Measurements from ENCODE around the gene NDUFB7. TPM values are rescaled to one million over a fixed set of nuclear protein-coding genes. Genes with fewer than 3 reads are reported as not detected.

NDUFB7 gene
- polyA plus RNA-seq, 1 of the 3 experiments (the other 2 are of a cell fraction) = 465 TPM

GRCh38 chr19:14571695-14572490 is at the start of gene NDUFB7 (continued):
- peak; percentile 26; the same call in 1 of the 2 replicates for TF ChIP-seq SMC3 (IDR thresholded peaks at IDR 0.05; ENCODE audit: low read depth, low read length)
- peak; percentile 83 for TF ChIP-seq TAF1 (IDR thresholded peaks at IDR 0.05; ENCODE audit: borderline replicate concordance, low read depth, low read length)
- no peak for TF ChIP-seq RAD21 (IDR thresholded peaks at IDR 0.05; ENCODE audit: low read length)
- peak; percentile 98 for TF ChIP-seq GABPA (IDR thresholded peaks at IDR 0.05; ENCODE audit: low read depth)
- peak; percentile 61; the same call in 1 of the 2 replicates for TF ChIP-seq YY1 (IDR thresholded peaks at IDR 0.05; ENCODE audit: low read depth)
- 0 out of 2 replicates have a peak, but pooled peaks have one; percentile 29 for TF ChIP-seq PBX3 (IDR thresholded peaks at IDR 0.05)
- no peak for TF ChIP-seq RXRA (IDR thresholded peaks at IDR 0.05; ENCODE audit: borderline replicate concordance, low read depth)
- TF ChIP-seq CHD2 (IDR thresholded peaks at IDR 0.05; ENCODE audit: low read length, partially characterized antibody) = peak; percentile 91
- TF ChIP-seq EP300 (IDR thresholded peaks at IDR 0.05; ENCODE audit: borderline replicate concordance in 1 of 2, low read depth in 1 of 2, low read length in 1 of 2) = peak in 1 of 2 experiments; percentile 37; a peak in 3 of 4 replicates
- TF ChIP-seq MXI1 (IDR thresholded peaks at IDR 0.05; ENCODE audit: low read depth, low read length) = no peak
- TF ChIP-seq FOXJ3 (CRISPR knock-in tag; IDR thresholded peaks at IDR 0.05) = no peak
- TF ChIP-seq MAX (IDR thresholded peaks at IDR 0.05; ENCODE audit: low read depth) = peak; percentile 88
- TF ChIP-seq JUND (IDR thresholded peaks at IDR 0.05) = no peak

GRCh38 chr19:14619404-14619803 is 47.5 kb upstream of the NDUFB7 start:
- POLR2A ChIA-PET = no interaction called here
- no peaks in the 10 kb centered on the region for H4K20me1 ChIP-seq (ENCODE audit: insufficient read depth)
- DNase-seq = no peak
- no peaks in the 10 kb centered on the region for H3F3A ChIP-seq (replicated peaks; ENCODE audit: insufficient read depth)
- H3K4me2 ChIP-seq = no peak overlapping the region
- H3K9ac ChIP-seq = no peak overlapping the region
- TF ChIP-seq CTCF (IDR thresholded peaks at IDR 0.05) = no peak
- TF ChIP-seq USF2 (IDR thresholded peaks at IDR 0.05; ENCODE audit: borderline replicate concordance, low read depth, low read length) = no peak
- no peak for TF ChIP-seq MEF2A (IDR thresholded peaks at IDR 0.05; ENCODE audit: borderline replicate concordance, low read depth)
- TF ChIP-seq FOSL2 (IDR thresholded peaks at IDR 0.05; ENCODE audit: borderline replicate concordance, low read depth) = no peak
- no peak for TF ChIP-seq TEAD4 (IDR thresholded peaks at IDR 0.05; ENCODE audit: borderline replicate concordance, insufficient read depth)
- TF ChIP-seq REST (IDR thresholded peaks at IDR 0.05; ENCODE audit: low read depth, low read length) = no peak
- TF ChIP-seq TCF12 (IDR thresholded peaks at IDR 0.05) = no peak
- no peaks in the 10 kb centered on the region for H3K36me3 ChIP-seq (replicated peaks in 1 of 2; ENCODE audit: control insufficient read depth in 1 of 2, insufficient read depth in 2 of 2, low read length in 1 of 2)
- no peaks in the 10 kb centered on the region for H3K9me2 ChIP-seq
- CTCF ChIA-PET = no interaction called here
- no peaks in the 10 kb centered on the region; the same call in 1 of the 2 replicates for H3K27me3 ChIP-seq (ENCODE audit: insufficient read depth)
- H2AFZ ChIP-seq (ENCODE audit: low read depth) = no peak overlapping the region
- H3K4me3 ChIP-seq (ENCODE audit: low read depth in 2 of 2, low read length in 1 of 2) = no peak overlapping the region
- no peak overlapping the region for H3K27ac ChIP-seq (ENCODE audit: low read depth in 2 of 2, low read length in 1 of 2)
- H3K4me1 ChIP-seq (ENCODE audit: control insufficient read depth in 1 of 2, insufficient read depth in 2 of 2, low read depth in 1 of 2, low read length in 1 of 2) = no peaks in the 10 kb centered on the region
- peaks cover 15% of the 10 kb centered on the region; the same call in 1 of the 2 replicates for H3K9me3 ChIP-seq
- no peaks in the 10 kb centered on the region for H3K79me2 ChIP-seq (ENCODE audit: insufficient read depth)
